GM12878 (cell line): ENCODE data around the gene COX6A2. TPM values are rescaled to one million over a fixed set of nuclear protein-coding genes. Genes with fewer than 3 reads are reported as not detected.

Experiments
- ATAC-seq: fragments of 200-7000 bp; cut with Tn5 transposase; 3 replicates; pipeline ENCODE4 v1.9.1; 2020; ENCODE audit warnings: mild to moderate bottlenecking, moderate library complexity
- BruUV-seq: library from RNA; stranded (reverse); fragments of 400-500 nt; replicated peaks from 2 replicates; lab custom pipeline; 2021; lab: Mats Ljungman, UMichigan
- CTCF ChIA-PET: fragments of 300-600 bp; sonication (Branson Sonifier 250); formaldehyde crosslinking; extraction: SDS; loops from one replicate; lab custom pipeline; 2021; ENCODE audit warnings: inconsistent platforms; lab: Yijun Ruan, JAX
- POLR2A ChIA-PET: fragments of 350-600 bp; formaldehyde crosslinking; extraction: SDS; loops from one replicate; lab custom pipeline; 2021; ENCODE audit warnings: inconsistent platforms; lab: Charles Lee
- RAD21 ChIA-PET: fragments of 300-600 bp; sonication (Branson Sonifier 250); formaldehyde crosslinking; loops from one replicate; lab custom pipeline; 2023; ENCODE audit warnings: antibody characterized with exemption; ENCODE audit not compliant: unreplicated experiment; lab: Charles Lee
- SMC1A ChIA-PET: fragments of 300-600 bp; sonication (Branson Sonifier 250); formaldehyde crosslinking; loops from one replicate; lab custom pipeline; 2023; ENCODE audit not compliant: unreplicated experiment, uncharacterized antibody; lab: Charles Lee
- DNase-seq: peaks from one replicate; pipeline ENCODE4 v3.0.0-alpha.2; 2011; ENCODE audit warnings: low read depth, low spot score
- FAIRE-seq: peaks from 3 replicates; lab custom pipeline; 2011; peaks lifted over from hg19 to GRCh38; lab: Jason Lieb, UNC
- H2AFZ ChIP-seq: 2 replicates; pipeline ENCODE4 v1.6.0; 2011; ENCODE audit warnings: low read depth, low read length, control low read depth; ENCODE audit not compliant: control insufficient read depth
- H3K27ac ChIP-seq: 2 replicates; pipeline ENCODE4 v1.5.1; 2011; ENCODE audit warnings: control low read depth; ENCODE audit not compliant: control insufficient read depth, insufficient read depth
- H3K27me3 ChIP-seq, 2 experiments: replicated peaks in 1 of 2; 2 replicates each; pipeline versions ENCODE4 v1.6.0 to v1.6.1; 2011; ENCODE audit warnings: low read length in 1 of 2; ENCODE audit not compliant: control insufficient read depth in 2 of 2, insufficient read depth in 2 of 2
- H3K36me3 ChIP-seq, 2 experiments: 2 replicates each; pipeline ENCODE4 v1.5.1; 2011; ENCODE audit warnings: low read length in 1 of 2; ENCODE audit not compliant: control insufficient read depth in 2 of 2, insufficient read depth in 2 of 2
- H3K4me1 ChIP-seq: 2 replicates; pipeline ENCODE4 v1.6.1; 2011; ENCODE audit warnings: mild to moderate bottlenecking, low read length, moderate library complexity, mixed read lengths; ENCODE audit not compliant: control insufficient read depth, insufficient read depth
- H3K4me2 ChIP-seq: 2 replicates; pipeline ENCODE4 v1.6.0; 2011; ENCODE audit warnings: control low read depth; ENCODE audit not compliant: control insufficient read depth, insufficient read depth
- H3K4me3 ChIP-seq: fragments of 200-600 bp; sonication (generic); 2 replicates; pipeline ENCODE4 v1.5.1; 2016
- H3K79me2 ChIP-seq: 2 replicates; pipeline ENCODE4 v1.6.0; 2011; ENCODE audit warnings: low read length; ENCODE audit not compliant: control insufficient read depth, insufficient read depth
- H3K9ac ChIP-seq: 2 replicates; pipeline ENCODE4 v1.8.0; 2011; ENCODE audit warnings: low read length, control low read depth, mixed read lengths; ENCODE audit not compliant: control insufficient read depth, insufficient read depth
- H3K9me3 ChIP-seq: replicated peaks from 3 replicates; pipeline ENCODE4 v1.5.1; 2011; ENCODE audit warnings: mild to moderate bottlenecking, low read length; ENCODE audit not compliant: control insufficient read depth, insufficient read depth
- H4K20me1 ChIP-seq: 2 replicates; pipeline ENCODE4 v1.6.0; 2011; ENCODE audit not compliant: control insufficient read depth, insufficient read depth
- CBFB ChIP-seq: IDR thresholded peaks from 2 replicates; pipeline ENCODE4 v1.6.1; 2016; ENCODE audit warnings: antibody characterized with exemption, low read depth
- CREB1 ChIP-seq: IDR thresholded peaks from 2 replicates; pipeline ENCODE4 v1.6.1; 2012; ENCODE audit warnings: low read depth, mild to moderate bottlenecking, inconsistent platforms
- FOS ChIP-seq: IDR thresholded peaks from 3 replicates; pipeline ENCODE4 v1.6.1; 2011; ENCODE audit warnings: borderline replicate concordance; ENCODE audit not compliant: insufficient read length; ENCODE audit errors: extremely low read depth
- FOXK2 ChIP-seq: fragments of 450-650 bp; IDR thresholded peaks from 2 replicates; pipeline ENCODE4 v1.6.1; 2017; ENCODE audit warnings: mild to moderate bottlenecking, moderate library complexity
- HCFC1 ChIP-seq: fragments of 150-350 bp; IDR thresholded peaks from 2 replicates; pipeline ENCODE4 v1.6.1; 2014; ENCODE audit warnings: low read length
- HDAC2 ChIP-seq: fragments of 200-600 bp; sonication (generic); IDR thresholded peaks from 2 replicates; pipeline ENCODE4 v1.6.1; 2017
- NBN ChIP-seq: fragments of 450-650 bp; IDR thresholded peaks from 2 replicates; pipeline ENCODE4 v1.6.1; 2016
- NFYA ChIP-seq: IDR thresholded peaks from 2 replicates; pipeline ENCODE4 v1.6.1; 2011; ENCODE audit warnings: low read depth, mild to moderate bottlenecking, low read length, improper control_type of control experiment, borderline replicate concordance
- RAD21 ChIP-seq: IDR thresholded peaks from 2 replicates; pipeline ENCODE4 v1.6.1; 2011; ENCODE audit warnings: mild to moderate bottlenecking, low read depth, low read length, moderate library complexity; ENCODE audit not compliant: insufficient read depth
- SIN3A ChIP-seq: IDR thresholded peaks from 2 replicates; pipeline ENCODE4 v1.6.1; 2012; ENCODE audit warnings: low read depth, low read length, improper control_type of control experiment
- SMC3 ChIP-seq: IDR thresholded peaks from 2 replicates; pipeline ENCODE4 v1.6.1; 2011; ENCODE audit warnings: low read length, improper control_type of control experiment, borderline replicate concordance
- WGBS: methylation state at CpG from one replicate; pipeline ENCODE4 v1.1.6; 2016; ENCODE audit warnings: low lambda C conversion rate; ENCODE audit not compliant: insufficient replicate concordance, insufficient coverage; ENCODE audit errors: missing lambda C conversion rate; 5-methylcytosine and 5-hydroxymethylcytosine counted together
- in situ Hi-C: fragments of 300-500 bp; cut with MboI; formaldehyde crosslinking; loops from 9 replicates; pipeline ENCODE4 v1.14.3; 2018; ENCODE audit warnings: mixed read lengths
- intact Hi-C: fragments of 100-400 bp; cut with micrococcal nuclease; formaldehyde crosslinking; loops from one replicate; pipeline ENCODE4 v1.14.2; 2022; ENCODE audit not compliant: unreplicated experiment
- polyA plus RNA-seq, 11 experiments: library from polyadenylated mRNA; depleted of rRNA in 4 of 11; unstranded in 6 of 11; stranded (reverse) in 5 of 11; fragments of >200 nt; fragmentation: Nextera tagmentation in 4 of 11; fragmentation: Illumina TruSeq in 1 of 11; extraction: Ambion mirVana in 4 of 11; extraction: Trizol in 1 of 11; gene quantifications; 1 replicate in 1 of 11; 2 replicates in 10 of 11; pipeline versions ENCODE4 v1.2.1 to v1.2.3, GENCODE V29; 2011 to 2016; ENCODE audit warnings: inconsistent platforms in 2 of 11, missing spikeins in 2 of 11, low read depth in 1 of 11
- total RNA-seq, 4 experiments: library from RNA; depleted of rRNA in 3 of 4; stranded (reverse); fragments of >200 nt in 3 of 4; fragmentation: Illumina TruSeq in 1 of 4; extraction: Trizol in 1 of 4; gene quantifications; 2 replicates each; pipeline versions ENCODE4 v1.2.1 to v1.2.3, GENCODE V29; 2013 to 2021
- TF ChIP-seq, protein P1 (sequence below): fragments of 450-650 bp; IDR thresholded peaks from 2 replicates; pipeline ENCODE4 v1.6.1; 2017; ENCODE audit warnings: mild to moderate bottlenecking, low read depth, inconsistent platforms; ENCODE audit not compliant: poor library complexity, severe bottlenecking
- TF ChIP-seq, protein P2 (sequence below): fragments of 450-650 bp; IDR thresholded peaks from 2 replicates; pipeline ENCODE4 v1.6.1; 2017; ENCODE audit warnings: antibody characterized with exemption, mild to moderate bottlenecking, moderate library complexity
- TF ChIP-seq, protein P3 (sequence below), 3 experiments: IDR thresholded peaks in 2 of 3; conservative IDR thresholded peaks in 1 of 3; 2 replicates each; pipeline ENCODE4 v1.5.1; 2011; ENCODE audit warnings: low read depth in 3 of 3, low read length in 3 of 3, mild to moderate bottlenecking in 3 of 3, control low read depth in 2 of 3, moderate library complexity in 2 of 3, inconsistent platforms in 1 of 3, mixed read lengths in 1 of 3; ENCODE audit not compliant: control insufficient read depth in 2 of 3, insufficient read depth in 1 of 3; ENCODE audit errors: extremely low read depth in 1 of 3

The COX6A2 gene
- total and polyA plus RNA-seq, 10 of the 15 experiments (the other 5 are each of a cell fraction or from before 2014, with no cell fraction given) = not detected

DNA sequence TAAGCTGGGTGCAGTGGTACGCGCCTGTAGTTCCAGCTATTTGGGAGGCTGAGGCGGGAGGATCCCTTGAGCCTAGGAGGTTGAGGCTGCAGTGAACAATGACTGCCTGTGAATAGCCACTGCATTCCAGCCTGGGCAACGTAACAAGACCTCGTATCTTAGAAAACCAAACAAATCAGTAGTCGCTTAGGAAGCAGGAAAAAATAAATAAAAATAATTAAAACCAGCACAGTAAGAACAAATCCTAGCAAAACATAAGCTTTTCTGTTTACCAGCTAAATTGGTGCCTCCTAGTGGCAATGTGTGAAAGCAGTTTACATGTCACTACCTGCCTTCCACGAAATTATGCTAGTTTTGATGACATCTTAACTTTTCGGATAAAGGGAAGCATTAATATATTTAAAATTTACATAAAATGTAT is 32.4 kb upstream of the COX6A2 start:
- Histone ChIP-seq H3K36me3 (peaks cover 0 to 18% of the 10 kb centered on the region in 2 experiments; a peak in 3 of 4 replicates), H2AFZ (no peak overlapping the region), H3K4me1 (peaks cover 14% of the 10 kb centered on the region), H3K4me2 (peak overlapping the region; percentile 84), H3K4me3 (peak overlapping the region; percentile 95), H3K27ac (peak overlapping the region; percentile 54), H3K27me3 (no peaks in the 10 kb centered on the region), H3K79me2 (peaks cover 43% of the 10 kb centered on the region), H4K20me1 (peaks cover 5% of the 10 kb centered on the region; the same call in 1 of the 2 replicates), H3K9ac (peak overlapping the region; percentile 68), H3K9me3 (no peaks in the 10 kb centered on the region)
- intact Hi-C loops = no loop called here
- ChIA-PET SMC1A (interaction anchor here (0.9 to 4.1 kb wide), 17 partner anchors 9 to 507 kb away, joined by 3 to 26 read pairs (median 5); partner anchors contain the start of genes ZNF267, ZNF646 and ZNF668), POLR2A (interaction anchor here (0.9 to 4.0 kb wide), 7 partner anchors 41 to 466 kb away, joined by 3 to 20 read pairs (median 4); partner anchors contain the start of gene ZNF267), CTCF (interaction anchor here (0.7 to 7.0 kb wide), 43 partner anchors 8 to 506 kb away, joined by 3 to 71 read pairs (median 5); partner anchors contain the start of genes PYCARD, RUSF1, TGFB1I1 and ZNF267), RAD21 (interaction anchor here (0.6 to 4.0 kb wide), 17 partner anchors 15 to 506 kb away, joined by 3 to 21 read pairs (median 3); partner anchors contain the start of genes ITGAX, RUSF1, ZNF646 and ZNF668)
- no peak for TF ChIP-seq NBN
- TF ChIP-seq SIN3A = no peak
- TF ChIP-seq, protein P1, sequence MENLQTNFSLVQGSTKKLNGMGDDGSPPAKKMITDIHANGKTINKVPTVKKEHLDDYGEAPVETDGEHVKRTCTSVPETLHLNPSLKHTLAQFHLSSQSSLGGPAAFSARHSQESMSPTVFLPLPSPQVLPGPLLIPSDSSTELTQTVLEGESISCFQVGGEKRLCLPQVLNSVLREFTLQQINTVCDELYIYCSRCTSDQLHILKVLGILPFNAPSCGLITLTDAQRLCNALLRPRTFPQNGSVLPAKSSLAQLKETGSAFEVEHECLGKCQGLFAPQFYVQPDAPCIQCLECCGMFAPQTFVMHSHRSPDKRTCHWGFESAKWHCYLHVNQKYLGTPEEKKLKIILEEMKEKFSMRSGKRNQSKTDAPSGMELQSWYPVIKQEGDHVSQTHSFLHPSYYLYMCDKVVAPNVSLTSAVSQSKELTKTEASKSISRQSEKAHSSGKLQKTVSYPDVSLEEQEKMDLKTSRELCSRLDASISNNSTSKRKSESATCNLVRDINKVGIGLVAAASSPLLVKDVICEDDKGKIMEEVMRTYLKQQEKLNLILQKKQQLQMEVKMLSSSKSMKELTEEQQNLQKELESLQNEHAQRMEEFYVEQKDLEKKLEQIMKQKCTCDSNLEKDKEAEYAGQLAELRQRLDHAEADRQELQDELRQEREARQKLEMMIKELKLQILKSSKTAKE = peak; percentile 40
- TF ChIP-seq HCFC1 = no peak
- TF ChIP-seq SMC3 = peak; percentile 48; the same call in 1 of the 2 replicates
- TF ChIP-seq HDAC2 = no peak
- no peak for TF ChIP-seq NFYA
- no peak for TF ChIP-seq FOXK2
- TF ChIP-seq, protein P2, sequence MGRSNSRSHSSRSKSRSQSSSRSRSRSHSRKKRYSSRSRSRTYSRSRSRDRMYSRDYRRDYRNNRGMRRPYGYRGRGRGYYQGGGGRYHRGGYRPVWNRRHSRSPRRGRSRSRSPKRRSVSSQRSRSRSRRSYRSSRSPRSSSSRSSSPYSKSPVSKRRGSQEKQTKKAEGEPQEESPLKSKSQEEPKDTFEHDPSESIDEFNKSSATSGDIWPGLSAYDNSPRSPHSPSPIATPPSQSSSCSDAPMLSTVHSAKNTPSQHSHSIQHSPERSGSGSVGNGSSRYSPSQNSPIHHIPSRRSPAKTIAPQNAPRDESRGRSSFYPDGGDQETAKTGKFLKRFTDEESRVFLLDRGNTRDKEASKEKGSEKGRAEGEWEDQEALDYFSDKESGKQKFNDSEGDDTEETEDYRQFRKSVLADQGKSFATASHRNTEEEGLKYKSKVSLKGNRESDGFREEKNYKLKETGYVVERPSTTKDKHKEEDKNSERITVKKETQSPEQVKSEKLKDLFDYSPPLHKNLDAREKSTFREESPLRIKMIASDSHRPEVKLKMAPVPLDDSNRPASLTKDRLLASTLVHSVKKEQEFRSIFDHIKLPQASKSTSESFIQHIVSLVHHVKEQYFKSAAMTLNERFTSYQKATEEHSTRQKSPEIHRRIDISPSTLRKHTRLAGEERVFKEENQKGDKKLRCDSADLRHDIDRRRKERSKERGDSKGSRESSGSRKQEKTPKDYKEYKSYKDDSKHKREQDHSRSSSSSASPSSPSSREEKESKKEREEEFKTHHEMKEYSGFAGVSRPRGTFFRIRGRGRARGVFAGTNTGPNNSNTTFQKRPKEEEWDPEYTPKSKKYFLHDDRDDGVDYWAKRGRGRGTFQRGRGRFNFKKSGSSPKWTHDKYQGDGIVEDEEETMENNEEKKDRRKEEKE = no peak
- peak; percentile 35; the same call in 1 of the 2 replicates for TF ChIP-seq RAD21
- TF ChIP-seq CREB1 = peak; percentile 37; the same call in 1 of the 2 replicates
- TF ChIP-seq, protein P3, sequence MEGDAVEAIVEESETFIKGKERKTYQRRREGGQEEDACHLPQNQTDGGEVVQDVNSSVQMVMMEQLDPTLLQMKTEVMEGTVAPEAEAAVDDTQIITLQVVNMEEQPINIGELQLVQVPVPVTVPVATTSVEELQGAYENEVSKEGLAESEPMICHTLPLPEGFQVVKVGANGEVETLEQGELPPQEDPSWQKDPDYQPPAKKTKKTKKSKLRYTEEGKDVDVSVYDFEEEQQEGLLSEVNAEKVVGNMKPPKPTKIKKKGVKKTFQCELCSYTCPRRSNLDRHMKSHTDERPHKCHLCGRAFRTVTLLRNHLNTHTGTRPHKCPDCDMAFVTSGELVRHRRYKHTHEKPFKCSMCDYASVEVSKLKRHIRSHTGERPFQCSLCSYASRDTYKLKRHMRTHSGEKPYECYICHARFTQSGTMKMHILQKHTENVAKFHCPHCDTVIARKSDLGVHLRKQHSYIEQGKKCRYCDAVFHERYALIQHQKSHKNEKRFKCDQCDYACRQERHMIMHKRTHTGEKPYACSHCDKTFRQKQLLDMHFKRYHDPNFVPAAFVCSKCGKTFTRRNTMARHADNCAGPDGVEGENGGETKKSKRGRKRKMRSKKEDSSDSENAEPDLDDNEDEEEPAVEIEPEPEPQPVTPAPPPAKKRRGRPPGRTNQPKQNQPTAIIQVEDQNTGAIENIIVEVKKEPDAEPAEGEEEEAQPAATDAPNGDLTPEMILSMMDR (IDR thresholded peaks at IDR 0.05 in 2 of 3, conservative IDR thresholded peaks at IDR 0.05 in 1 of 3; ENCODE audit: control insufficient read depth in 2 of 3, extremely low read depth in 1 of 3, insufficient read depth in 1 of 3, low read depth in 3 of 3, low read length in 3 of 3) = peak; percentile 63 to 72 (median 69)
- TF ChIP-seq FOS = no peak
- TF ChIP-seq CBFB = no peak
- WGBS = 12% methylated on average over 8 of the region's 8 CpGs
- DNase-seq = no peak
- ATAC-seq = no peak
- peak; percentile 88 for FAIRE-seq
- TSS peak; percentile 77 for BruUV-seq
- in situ Hi-C loops = no loop called here
